ENCODE data around the gene CYP21A2.
"Not testable (repeated sequence)": the region's sequence is repeated elsewhere in the genome, so short reads cannot be mapped to it uniquely, and the experiment has no call there.

GRCh38 chr6:32052626-32053025, 14.4 kb downstream of the CYP21A2 start:
- TF ChIP-seq POLR2AphosphoS5 (IDR thresholded peaks at IDR 0.05; ENCODE audit: low read depth, low read length); PAX5 (IDR thresholded peaks at IDR 0.05; ENCODE audit: insufficient read depth, low read length, severe bottlenecking); TAF1 (IDR thresholded peaks at IDR 0.05; ENCODE audit: low read depth, low read length); POU2F2 (IDR thresholded peaks at IDR 0.05; ENCODE audit: low read depth, low read length); POLR2A (IDR thresholded peaks at IDR 0.05; ENCODE audit: low read depth, low read length); SPI1 (IDR thresholded peaks at IDR 0.05; ENCODE audit: low read depth, low read length): not testable (repeated sequence)

Measured in GM12891 (cell line).